GM21717 (cell line): ENCODE data around the gene GPC3.

Experiments
- ATAC-seq: cut with Tn5 transposase; IDR thresholded peaks from one replicate; pipeline ENCODE4 v1.9.1; 2021; ENCODE audit warnings: mild to moderate bottlenecking, moderate library complexity; ENCODE audit not compliant: unreplicated experiment

GPC3 gene

DNA sequence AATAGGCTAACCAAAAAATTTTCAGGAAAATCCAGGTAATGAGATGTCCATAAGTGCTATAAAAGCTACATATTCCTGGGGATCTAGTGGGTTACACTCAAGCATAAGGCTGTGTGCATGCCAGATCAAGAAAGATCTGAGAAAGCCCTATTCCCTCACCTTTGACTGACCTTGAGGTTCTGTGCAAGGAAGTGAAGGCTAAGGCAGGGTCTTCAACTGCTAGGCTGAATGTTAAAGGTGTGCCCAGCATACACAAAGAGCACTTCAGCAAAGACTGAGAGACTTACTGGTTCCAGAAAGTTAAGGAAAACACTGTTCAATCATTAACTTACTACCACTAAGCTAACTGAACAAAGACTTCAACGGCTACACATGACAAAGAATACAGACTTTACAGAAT is 269.7 kb downstream of the GPC3 start:
- ATAC-seq, result no peak

DNA sequence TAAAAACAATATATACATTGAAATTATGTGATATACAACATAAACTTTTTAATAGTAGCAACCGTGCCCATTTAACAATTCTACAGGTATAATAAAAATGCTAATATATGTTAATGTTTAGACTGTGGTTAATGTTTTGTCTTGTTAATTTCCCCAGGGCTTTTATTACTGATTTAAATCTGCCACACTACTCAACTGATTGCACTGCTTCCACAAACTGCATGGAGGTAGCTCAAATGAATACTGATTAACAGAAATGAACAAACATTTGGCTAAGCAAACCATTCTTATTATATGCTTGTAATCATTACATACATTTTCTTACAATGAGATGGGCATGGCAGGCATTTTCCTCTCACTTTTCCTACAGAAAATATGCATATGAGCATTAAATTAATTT is 275.9 kb downstream of the GPC3 start:
- ATAC-seq, result no peak

DNA sequence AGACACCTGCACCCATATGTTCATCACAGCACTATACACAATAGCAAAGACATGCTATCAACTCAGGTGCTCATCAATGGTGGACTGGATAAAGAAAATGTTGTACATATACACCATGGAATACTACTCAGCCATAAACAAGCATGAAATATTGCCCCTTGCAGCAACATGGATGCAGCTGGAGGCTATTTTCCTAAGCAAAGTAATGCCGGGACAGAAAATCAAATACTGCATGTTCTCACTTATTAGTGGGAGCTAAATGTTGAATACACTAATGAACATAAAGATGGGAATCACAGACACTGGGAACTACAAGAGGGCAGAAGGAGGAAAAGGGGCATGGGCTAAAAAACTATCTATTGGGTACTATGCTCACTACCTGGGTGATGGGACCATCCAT is 278.5 kb downstream of the GPC3 start:
- ATAC-seq, result no peak

DNA sequence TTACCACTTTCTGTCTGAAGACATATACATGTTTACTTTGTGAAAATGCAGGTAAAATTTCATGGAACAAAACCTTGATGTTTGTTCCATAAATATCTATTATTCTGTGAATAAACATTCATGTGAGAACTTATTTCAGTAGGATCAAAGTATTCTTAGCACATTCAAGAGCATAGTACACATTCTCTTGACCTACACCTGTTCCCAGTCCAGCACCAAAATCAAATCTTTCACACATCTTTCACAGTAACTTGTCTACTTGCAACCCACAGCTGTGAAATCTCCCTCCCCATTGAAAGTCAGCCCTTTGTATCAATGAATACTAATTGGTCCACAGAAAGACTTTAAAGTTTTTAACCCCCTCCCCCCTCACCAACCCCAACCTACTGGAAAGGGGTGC is 283.2 kb downstream of the GPC3 start:
- ATAC-seq, result no peak

DNA sequence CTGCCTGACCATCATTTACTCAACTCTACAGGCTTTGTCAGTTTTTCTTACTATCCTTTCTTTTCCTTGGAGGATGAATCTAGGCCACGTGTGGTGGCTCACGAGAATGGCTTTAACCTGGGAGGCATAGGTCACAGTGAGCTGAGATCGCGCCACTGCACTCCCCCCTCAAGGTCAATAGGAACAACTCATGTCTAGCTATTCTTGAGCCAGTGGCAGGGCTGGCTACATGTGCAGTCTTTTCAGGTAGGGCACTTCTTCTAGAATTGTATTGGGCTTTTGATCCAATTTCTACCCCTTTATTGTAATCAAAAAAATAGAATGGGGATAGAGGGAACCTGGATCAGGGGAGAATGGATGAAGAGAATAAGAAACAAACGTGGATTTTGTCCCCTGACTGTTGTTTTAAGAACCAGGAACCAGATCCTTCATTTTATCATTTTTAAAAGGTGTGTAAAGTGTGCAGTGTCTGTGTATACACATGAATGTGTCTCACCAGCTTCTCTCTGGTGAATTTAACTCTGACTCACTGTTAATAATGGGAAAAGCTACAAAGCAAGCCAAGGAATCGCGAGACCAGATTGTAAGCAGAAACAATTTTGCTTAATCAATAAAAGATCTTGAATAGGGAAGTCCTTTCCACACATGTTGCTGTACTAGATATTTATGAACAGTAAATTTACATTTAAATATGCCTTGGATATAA is 286.2 kb downstream of the GPC3 start:
- ATAC-seq, result no peak

DNA sequence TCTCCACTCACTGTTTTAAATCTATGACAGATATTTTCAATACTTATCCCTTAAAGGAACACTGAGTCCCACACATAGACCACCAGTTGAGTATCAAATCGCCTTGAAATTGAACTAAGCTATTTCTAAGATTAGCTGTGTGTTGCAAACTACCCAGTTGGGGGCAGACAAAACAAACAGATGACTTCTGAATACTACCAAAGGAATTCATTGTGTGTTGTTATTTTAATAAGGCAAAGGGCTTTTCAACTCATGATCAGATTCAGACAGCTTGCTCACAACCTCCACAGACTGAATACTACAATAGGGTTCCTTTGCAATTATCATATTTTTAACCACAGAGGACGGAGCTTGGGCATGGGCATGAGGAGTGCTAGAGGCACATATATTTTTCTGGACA is 287.1 kb downstream of the GPC3 start:
- no peak for ATAC-seq

DNA sequence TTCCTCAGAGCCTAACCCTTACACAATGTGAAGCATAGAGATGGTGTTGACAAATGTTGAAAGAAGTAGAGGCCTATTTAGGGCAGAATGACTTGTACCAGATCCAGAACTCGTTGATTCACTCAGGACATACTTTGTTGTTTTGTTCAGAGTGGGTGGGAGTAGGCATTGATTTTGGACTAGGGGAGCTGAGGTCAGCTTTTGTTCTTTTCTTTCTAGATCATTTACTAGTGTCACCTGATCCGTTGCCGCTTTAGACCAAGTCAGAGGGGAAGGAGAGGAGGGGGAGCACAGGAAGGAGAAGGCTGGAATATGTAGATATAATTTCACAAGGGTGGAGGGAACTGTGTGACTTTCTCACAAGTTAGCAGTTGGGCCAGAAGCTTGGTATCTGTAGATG is 287.7 kb downstream of the GPC3 start:
- ATAC-seq, result no peak

DNA sequence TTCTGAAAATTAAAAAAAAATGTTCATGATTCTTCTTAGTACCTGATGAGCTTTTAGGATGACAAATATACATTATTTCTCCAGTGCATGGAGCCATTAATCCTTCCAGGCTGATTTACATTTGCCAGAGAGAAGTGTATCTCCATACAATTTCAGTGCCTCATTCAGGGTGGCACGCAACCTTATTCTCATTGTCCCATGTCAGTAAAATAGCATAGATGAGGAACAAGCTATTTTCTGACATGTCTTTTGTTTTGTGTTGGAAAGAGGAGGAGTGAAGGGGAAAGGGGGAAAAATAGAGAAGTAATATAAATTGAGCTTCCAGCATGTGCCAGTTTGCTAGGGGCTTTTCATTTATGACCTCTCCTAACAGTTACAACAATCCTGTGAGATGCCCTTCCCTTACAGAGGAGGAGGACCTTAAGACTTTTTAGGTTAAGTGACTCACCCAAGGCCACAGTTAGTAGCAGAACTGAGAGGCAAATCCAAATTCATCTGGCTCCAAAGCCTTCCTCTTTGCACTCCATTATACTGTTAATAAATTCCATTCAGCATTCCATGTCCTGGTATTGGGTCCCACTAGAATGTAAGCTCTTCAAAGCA is 295.3 kb downstream of the GPC3 start:
- no peak for ATAC-seq

DNA sequence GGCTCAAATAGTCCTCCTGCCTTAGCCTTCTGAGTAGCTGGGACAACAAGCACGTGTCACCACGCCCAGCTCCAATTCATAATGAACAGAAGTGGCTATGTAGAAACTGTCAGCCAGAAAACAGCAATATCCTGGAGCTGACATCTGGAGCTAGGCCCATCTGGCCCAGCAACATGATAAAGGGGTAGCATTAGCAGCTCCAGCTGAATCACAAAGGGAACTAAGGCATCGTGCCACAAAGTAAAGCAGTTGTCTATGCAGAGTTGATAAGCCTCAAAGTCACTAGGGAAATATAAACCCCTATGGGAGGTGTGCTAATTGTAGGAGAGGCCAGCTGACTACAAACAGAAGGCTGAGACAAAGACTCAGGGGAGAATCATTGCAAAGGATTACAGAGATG is 299.6 kb downstream of the GPC3 start:
- ATAC-seq, result no peak

DNA sequence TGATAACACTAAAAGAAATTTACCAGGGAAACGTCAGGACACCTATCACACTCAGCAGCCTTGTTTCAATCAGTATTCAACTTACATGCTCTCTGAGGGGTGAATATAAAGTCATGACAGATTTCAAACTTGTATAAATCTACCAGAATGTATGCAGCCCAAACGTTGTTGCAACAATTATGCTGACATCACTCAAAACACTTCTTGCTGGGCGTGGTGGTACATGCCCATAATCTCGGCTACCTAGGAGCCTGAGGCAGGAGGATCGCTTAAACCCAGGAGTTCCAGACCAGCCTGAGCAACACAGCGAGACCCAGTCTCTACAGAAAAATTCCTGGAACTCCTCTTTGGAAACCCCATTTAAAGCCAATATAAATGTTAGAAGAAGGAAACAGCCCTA is 303.5 kb downstream of the GPC3 start:
- no peak for ATAC-seq

DNA sequence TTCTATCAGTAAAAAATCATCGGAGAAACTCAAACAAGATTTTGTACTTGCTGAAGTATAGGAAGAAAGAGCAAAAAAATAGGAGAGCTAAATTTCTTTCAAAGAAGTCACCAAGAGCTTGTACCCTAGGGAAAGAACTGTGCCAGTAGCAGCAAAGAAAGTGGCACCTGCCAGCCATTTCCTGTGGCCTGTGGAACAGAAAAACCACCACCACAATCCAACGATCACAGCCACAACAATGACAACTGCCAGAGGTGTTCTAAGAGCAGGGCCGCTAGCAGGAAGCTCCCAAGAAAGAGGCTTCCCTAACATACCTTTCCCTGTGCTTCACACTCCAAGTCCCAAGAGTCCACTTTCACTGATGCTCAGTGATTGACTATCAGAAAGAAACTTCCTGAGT is 304.0 kb downstream of the GPC3 start:
- ATAC-seq, result no peak

DNA sequence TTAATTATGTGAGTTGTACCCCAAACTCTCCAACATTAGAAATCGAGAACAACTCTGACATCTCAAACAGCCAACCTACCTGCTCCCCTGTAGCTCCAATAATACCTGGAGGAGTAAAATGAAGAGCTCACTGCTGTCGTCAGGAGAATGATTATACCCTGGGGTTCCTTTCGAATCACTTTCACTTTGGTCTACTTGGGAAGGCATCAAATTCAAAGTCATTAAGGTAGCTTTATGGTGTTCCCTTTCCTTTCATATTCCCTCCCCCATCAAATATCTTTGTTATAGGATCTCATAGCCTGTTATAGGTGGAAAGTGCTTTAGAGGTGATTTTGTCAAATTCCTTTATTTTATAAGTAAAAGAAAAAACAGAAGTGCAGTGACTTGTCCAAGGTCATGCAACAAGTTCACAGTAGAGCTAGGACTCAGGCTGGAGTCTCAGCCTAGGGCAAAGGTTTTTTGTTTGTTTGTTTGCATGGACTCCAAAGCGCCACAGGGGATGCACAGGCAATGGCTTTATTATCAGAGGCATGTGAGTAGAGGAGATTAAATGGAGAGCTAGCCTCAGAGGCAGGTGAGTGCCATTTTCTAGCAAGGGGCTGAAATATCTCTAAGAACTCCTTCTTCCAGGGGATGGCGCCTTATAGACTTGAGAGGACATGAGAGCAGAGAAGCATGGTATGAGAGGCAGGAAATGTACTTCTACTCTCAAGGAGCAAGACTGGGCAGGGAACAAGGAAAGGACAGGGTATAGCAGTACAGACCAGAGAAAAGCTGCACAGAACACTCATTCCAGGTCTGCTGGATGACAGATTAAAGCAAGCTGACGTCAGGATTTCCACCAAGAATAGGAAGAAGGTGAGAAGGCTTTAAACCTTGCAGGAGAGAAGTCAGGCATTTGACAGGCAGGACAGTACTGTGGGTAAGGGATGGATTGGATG is 308.0 kb downstream of the GPC3 start:
- ATAC-seq, result no peak

DNA sequence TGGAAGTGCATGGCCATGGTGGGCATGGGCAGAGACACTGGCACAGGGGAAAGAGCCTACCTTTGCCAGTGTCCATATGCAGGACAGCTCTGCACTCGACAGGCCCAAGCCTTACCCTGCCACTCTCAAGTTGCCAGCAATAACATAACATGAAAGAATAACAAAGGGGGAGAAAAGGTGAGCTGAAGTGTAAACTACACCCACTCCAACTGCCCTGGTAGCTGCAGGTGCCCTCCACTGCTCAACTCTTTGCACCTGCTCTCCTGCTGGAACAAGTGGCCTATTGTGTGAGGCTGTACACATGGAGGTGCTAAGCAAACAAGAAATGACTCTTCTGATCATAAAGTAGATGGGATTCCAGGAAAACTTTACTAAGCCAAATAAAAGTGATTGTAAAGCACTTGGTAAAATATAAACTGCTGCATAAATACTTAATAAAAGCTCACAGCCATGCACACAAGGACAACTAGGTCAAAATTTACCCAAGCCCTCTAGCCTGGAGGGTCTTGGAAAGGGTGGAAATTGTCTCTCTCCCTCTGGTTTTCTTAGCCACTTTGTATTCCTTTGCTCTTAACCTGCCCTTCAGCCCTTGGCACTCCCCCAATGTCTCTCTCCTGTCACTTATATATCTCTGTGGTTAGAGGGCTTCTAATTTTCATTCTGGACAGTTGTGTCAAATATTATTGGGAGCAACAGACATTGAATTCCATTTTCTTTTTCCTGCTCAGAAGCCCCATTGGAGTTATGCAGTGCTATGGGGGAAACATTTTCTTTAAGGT is 308.9 kb downstream of the GPC3 start:
- no peak for ATAC-seq

DNA sequence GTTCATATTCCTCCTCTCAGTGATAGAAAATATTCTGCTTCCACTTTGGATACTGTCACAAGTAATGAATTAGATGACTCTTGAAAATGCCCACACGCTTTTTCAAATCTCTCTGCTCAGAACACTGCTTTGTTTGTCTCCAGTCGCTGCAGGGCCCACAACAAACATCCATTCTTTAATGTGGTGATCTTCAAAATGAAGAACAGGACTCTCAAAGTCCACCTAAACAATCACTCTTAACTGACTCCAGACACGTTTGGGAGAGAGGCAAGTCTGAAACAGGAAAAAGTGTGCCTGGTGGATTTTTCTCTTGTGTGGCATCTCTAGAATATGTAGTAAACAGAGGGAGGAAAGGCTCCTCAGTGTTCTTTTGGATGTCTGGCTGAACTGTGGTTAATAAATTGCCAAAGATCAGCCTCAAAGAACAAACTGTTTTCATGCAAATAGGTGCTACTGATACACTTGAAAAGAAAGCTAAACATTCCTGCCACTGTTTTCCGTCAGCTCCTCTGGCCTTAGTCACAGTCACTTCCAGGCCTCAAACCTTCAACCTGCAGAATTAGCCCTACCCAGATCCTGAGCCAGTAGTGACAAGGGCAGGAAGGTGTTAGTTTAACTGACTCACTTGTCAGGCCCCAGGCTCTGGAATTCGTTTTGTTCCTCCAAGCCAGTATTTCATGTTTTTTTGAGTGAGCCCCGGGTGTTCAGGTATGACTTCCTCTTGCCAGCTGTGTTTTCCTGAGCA is 310.5 kb downstream of the GPC3 start:
- ATAC-seq, result no peak

DNA sequence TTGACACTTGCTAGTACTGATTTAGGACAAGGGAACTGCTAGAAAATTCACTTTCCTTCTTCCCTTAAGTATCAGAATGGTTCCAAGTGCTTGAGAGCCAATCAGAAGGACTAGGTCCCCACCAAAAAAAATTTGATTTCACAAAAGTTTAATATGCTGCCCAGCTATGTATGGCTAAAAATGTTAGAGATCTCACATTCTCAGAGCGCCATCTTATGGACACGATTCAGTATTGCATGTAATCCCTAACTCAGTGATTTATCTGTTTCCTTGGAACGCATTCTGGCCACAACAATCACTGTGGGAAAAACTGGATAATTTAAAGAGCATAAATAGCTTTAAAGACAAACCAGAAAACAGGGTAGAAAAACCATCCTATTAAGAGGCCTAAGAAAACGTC is 315.0 kb downstream of the GPC3 start:
- no peak for ATAC-seq

DNA sequence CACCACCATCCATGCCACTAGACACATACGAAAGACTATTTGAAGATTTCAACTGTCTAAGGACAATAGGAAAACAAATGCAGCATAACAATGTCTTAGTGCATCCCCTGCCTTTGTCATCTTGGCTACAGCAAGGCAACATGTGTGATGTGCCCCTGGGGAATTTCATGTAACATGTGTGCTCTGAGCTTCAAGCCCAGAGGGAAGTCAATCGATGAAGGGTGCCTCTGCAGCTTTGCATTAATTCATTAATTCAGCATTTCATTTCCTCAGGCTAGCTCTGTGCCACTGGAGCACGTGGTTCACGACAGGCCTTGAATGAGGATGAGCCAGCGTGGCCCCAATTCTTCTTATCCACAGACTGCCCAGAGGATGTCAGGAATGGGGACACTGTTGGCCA is 316.2 kb downstream of the GPC3 start:
- ATAC-seq, result no peak

DNA sequence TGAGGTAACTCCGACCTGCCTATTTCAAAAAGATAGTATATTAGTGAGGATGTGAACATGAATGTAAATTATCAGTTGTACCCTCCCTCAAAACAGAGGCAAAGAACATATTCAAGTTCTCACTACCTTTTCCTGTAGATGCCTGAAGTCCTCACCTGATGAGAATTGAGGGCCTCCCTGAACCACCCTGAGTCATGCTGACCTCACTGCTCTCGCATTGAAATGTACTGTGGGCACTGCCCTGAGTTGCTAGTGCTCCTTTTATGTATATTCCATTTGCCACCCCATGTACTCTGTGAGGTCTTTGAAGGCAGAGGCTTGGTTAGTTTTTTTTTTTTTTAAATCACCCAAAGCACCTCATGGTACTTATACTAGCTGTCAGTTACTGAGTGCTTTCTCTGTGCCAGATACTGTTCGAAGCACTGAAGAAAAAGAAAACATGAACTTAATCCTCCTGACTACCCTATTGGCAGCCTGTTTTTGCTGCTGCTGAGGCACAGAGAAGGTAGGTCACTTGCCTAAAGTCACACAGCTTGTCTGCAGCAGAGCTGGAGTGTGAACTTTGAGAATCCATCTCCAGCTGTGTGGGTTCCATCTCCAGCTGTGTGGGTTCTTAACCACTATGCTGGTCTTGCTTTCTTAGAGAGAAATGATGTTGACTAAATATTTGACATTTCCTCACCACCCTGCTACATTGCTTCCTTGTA is 317.0 kb downstream of the GPC3 start:
- no peak for ATAC-seq

DNA sequence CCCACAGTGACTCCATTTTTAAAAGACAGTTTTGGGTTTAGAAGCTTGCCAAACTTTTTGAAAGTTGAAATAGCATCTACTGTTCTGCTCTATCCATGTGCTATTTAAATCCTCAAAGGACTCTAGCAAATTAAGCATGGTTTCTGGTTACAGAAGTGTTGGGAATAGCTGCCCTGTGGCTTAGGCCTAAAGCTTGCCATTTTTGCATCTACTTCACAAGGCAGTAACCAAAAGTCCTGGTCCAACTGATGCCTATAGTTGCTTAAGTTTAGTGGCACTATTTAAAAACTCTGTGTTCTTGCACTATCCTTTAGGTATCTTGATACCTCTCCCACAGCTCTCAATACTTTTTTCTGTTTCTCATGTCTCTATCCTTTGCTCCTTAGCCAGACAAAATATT is 319.1 kb downstream of the GPC3 start:
- no peak for ATAC-seq

DNA sequence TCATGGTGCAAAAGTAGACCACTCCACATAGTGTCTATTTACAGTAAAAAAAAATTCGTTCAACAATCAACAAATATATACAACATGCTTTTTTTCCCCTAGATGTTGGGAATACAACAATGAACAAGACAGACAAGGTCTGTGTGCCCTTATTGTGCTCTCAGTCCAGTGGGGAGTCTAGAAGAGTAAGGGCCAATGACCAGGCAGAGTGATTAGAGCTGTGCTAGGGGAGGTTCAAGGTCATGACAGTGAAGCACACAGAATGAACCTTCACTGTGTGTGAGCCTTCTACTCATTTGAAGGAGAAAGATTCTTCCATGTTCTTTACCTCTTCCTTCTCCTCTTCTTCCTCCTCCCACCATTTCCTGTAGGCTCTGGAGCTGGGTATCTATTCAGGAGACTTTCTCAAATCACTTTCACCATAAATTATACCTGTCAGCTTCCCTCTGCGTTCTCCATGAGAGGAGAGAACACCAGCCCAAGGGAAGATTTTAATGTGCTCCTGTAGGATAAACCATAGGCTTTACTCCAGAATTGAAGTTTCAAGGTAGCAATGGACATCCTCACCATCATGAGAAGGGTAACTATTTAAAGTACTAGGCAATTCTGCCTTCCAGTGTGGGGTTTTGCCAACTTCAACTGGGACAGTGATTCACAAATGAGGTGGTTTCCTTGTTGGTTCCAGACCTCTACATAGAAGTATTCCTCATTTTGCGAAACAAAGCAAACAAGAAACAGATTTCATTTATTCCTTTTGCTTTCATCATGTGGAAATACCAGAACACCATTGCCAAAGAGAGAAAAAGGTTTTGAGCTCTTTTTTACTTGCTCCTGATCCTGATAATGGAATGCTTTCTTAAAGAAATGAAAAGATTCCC is 323.2 kb downstream of the GPC3 start:
- no peak for ATAC-seq
